ENCODE results near the gene ACR.
"Not testable (repeated sequence)": the region's sequence is repeated elsewhere in the genome, so short reads cannot be mapped to it uniquely, and the experiment has no call there.

ACR gene

GRCh38 chr22:50733521-50734342, 4.3 kb upstream of the ACR start:
- no peak for DNase-seq

DNA sequence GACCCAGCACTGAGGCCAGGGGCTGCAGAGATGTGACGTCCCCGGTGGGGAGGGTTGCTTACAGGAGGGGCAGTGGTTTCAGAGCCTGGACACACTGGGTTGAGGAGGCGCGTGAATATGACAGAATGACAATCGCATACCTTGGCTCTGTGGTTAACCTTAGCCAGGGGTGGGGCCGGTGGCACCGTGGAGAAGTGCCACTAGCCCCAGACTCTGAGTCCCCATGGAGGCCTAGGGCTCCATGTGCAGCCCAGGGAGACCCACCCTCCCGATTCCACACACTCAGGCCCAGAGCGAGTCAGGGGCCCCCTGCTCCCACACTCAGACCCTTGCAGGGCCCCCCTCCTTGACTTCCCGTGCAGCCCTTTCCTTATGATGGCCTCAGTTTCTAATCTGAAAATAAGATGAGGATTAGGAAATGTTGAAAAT, 3.6 kb upstream of the ACR start:
- DNase-seq, result no peak

DNA sequence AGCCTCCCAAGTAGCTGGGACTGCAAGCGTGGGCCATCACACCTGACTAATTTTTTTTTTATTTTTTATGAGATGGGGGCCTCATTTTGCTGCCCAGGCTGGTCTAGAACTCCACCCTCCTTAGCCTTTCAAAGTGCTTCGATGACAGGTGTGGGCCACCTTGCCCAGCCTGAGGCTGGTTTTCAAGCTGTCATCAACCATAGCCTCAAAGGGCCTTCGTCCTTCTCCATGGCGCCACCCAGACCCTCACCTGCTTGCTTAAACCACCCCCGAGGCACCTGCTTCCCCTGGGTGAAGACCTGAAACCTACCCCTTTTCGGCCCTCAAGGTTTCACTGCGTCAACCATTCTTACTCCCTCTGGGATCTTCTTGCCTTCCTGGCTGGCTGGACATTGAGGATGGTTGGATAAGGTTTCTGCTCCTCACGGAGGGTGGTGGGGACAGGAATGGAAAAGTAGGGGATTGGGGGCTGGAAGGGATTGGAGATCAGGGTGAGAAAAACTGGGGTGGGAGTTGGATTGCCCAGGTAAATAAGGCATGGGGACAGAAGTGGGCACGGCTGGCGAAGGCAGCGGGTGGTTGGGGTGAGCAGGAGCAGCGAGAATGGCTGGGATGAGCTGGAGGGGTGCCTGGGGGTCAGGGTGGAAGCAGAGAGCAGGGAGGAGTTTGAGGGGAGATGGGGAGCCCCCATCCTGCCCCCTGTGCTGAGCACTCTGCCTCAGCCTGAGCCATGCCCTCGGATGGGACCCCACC, 2.8 kb upstream of the ACR start:
- no peak for DNase-seq

GRCh38 chr22:50735739-50736030, 2.3 kb upstream of the ACR start:
- no peak for DNase-seq

- no peak for DNase-seq
Measured at GRCh38 chr22:50738649-50739227, 734 bp downstream of the ACR start.

- no peak for DNase-seq
Measured at GRCh38 chr22:50739279-50739691, 1.3 kb downstream of the ACR start.

- no peak for DNase-seq
Measured at GRCh38 chr22:50739894-50740293, 1.9 kb downstream of the ACR start.

GRCh38 chr22:50740714-50741113, 2.7 kb downstream of the ACR start:
- DNase-seq, result not testable (repeated sequence)

DNA sequence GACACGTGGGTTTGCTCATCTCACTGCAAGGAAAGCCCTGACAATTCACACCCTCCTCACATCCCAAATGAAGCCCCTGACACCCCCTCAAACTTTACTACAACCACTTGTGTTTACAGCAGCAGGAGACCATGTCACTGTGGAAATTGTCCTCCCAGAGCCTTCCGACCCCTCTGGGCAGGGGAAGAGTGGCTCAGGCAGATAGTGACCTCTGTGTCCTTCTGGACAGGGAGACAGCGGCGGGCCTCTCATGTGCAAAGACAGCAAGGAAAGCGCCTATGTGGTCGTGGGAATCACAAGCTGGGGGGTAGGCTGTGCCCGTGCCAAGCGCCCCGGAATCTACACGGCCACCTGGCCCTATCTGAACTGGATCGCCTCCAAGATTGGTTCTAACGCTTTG, 6.4 kb downstream of the ACR start:
- DNase-seq, result not testable (repeated sequence)

DNA sequence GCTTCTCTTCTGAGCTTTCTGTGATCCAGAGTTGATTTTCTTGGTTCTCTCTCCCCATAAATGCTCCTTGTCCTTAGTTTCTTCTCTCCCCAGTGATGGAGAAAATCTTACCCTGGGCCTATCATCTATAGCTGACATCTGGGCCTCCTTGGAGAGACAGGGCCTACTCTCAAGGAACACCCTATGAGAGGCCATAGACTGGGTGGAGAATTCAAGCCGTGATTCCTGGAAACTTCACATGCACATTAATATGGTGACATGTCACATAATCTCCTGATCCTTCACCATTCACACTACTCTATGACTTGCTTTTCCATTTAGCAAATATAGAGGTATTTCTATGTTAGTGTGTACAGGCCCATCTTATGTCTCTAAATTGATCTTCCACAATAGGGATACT, 9.5 kb downstream of the ACR start:
- not testable (repeated sequence) for DNase-seq

- not testable (repeated sequence) for DNase-seq
Measured at GRCh38 chr22:50748630-50749029, 10.6 kb downstream of the ACR start.

DNA sequence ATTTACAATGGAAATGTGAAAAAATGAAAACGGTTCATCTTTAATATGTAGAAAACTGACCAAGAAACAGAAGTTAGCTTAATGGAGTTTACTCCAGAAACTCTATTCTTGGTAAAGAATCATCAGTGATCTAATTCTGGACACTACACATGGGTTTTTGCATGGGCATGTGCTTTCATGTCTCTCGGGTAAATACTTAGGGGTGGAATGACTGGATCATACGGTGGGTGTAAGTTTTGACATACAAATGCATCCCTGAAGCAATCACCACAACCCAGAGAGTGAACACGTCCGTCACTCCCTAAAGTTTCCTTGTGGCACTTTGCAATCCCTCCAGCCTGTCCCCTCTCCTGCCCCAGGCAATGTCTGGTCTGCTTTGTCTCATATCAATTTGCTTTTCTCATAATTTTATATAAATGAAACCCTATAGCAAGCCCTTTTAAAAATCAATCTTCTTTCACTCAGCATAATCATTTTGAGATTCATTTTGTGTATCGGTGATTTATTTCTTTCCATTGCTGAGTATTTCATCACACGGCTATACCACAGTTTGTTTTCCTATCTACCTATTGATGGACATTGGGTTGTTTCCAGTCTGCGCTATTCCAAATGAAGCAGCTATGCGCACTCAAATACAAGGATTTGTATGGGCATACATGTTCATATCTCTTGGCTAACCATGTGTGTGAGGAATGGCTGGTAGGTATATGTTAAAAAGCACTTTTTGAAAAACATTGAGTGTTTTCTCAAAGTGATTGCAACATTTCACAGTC, 11.5 kb downstream of the ACR start:
- DNase-seq, result not testable (repeated sequence)

DNA sequence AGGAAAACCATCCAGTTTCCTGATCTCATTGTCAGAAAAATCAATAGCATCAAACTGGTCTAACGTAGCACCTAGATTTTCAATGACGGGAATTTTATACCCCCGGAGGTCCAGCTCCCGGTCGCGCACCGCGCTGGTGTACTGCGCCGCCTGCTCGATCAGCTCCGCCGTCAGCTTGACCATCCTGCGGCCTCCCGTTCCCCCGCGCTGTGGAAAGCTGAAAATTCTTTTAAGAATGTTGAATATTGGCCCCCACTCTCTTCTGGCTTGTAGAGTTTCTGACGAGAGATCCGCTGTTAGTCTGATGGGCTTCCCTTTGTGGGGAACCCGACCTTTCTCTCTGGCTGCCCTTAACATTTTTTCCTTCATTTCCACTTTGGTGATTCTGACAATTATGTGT, 17.2 kb downstream of the ACR start:
- not testable (repeated sequence) for DNase-seq

DNA sequence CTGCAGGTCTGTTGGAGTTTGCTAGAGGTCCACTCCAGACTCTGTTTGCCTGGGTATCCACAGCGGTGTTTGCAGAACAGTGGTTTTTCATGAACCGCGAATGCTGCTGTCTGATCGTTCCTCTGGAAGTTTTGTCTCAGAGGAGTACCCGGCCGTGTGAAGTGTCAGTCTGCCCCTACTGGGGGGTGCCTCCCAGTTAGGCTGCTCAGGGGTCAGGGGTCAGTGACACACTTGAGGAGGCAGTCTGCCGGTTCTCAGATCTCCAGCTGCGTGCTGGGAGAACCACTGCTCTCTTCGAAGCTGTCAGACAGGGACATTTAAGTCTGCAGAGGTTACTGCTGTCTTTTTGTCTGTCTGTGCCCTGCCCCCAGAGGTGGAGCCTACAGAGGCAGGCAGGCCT, 18.4 kb downstream of the ACR start:
- DNase-seq, result not testable (repeated sequence)

DNA sequence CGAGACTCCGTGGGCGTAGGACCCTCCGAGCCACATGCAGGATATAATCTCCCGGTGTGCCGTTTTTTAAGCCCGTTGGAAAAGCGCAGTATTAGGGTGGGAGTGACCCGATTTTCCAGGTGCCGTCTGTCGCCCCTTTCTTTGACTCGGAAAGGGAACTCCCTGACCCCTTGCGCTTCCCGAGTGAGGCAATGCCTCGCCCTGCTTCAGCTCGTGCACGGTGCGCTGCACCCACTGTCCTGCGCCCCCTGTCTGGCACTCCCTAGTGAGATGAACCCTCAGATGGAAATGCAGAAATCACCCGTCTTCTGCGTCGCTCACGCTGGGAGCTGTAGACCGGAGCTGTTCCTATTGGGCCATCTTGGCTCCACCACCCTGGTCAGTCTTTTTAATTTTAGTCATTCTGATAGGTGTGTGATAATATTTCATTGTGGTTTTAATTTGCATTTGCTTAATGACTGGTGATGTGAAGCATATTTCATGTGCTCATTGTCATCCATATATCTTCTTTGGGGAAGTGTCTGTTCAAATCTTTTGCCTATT, 19.0 kb downstream of the ACR start:
- not testable (repeated sequence) for DNase-seq

- DNase-seq, result not testable (repeated sequence)
Measured at GRCh38 chr22:50759597-50760341, 21.8 kb downstream of the ACR start.

DNA sequence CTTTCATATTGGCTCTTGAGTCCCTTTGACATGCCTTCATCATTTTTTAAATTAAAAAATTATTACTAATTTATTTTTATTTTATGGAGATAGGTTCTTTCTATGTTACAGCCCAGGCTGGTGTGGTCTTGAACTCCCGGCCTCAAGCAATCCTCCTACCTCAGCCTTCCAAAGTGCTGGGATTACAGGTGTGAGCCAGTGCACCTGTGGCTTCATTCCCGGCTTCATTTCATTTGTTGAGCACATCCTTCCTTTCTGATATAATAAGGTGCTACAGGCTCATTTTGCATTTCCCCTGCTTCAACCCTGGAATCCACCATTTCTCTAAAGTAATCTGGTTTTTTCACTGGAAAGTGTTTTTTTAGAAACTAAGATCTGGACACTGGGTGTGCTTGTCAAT, 23.8 kb downstream of the ACR start:
- not testable (repeated sequence) for DNase-seq

DNA sequence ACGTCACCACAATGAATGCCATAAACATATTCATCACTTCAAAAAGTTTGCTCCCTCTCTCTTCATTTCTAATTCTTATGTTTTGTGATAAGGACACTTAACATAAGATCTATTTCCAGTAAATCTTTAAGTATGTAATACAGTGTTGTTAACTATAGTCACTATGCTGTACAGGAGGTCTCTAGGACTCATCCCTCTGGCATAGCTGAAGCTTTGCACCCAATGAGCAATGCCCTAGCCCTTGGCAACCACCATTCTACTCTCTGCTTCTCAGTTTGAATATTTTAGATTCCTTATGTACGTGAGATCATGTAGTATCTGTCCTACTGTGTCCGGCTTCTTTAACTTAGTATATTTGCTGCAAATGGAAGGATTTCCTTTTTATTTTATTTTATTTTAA, 26.3 kb downstream of the ACR start:
- DNase-seq, result not testable (repeated sequence)

DNA sequence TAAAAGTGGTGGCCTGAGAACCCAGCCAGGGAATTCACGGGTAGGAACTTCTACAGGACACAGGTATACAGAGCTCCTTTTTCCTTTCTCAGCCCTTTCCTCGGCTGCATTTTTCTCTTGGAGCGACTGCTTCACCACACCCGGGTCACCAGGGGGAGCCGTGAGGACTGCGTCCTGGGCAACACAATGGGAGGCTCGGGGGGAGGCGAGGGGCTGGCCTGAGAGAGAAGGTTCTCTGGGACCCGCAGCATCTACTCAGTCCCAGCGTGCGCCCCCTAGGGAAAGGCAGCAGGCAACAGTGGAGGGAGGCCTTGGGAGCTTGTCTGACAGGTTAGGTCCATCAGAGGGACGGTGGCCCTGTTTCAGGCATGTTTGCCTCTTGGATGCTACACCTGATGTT, 37.1 kb downstream of the ACR start:
- DNase-seq, result not testable (repeated sequence)

- not testable (repeated sequence) for DNase-seq
Measured at GRCh38 chr22:50777631-50778030, 39.6 kb downstream of the ACR start.

DNA sequence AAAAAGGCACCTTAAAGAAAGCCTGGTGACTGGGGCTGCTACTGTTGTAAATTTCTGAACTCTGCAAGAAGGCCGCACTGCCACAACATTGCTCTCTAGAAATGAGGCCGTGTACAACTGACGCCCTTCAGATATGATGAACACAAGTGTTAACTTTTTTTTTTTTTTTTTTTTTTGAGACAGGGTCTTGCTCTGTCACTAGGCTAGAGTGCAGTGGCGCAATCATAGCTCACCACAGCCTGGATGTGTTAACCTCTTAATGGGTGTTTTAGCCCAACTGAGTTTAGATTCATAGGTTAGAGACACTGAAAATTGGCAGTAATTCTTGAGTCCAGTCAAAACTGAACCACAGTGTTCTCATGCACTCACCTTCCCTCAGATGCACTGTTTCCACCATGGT, 42.2 kb downstream of the ACR start:
- peak; percentile 56 for DNase-seq

GRCh38 chr22:50782253-50782652, 44.2 kb downstream of the ACR start:
- DNase-seq, result not testable (repeated sequence)

Measured in MV-4-11 (cell line).